ENCODE measurements around the gene CYS1.
A peak's percentile ranks its signal among the peaks of the same experiment; 100 is the strongest.

The CYS1 gene

DNA sequence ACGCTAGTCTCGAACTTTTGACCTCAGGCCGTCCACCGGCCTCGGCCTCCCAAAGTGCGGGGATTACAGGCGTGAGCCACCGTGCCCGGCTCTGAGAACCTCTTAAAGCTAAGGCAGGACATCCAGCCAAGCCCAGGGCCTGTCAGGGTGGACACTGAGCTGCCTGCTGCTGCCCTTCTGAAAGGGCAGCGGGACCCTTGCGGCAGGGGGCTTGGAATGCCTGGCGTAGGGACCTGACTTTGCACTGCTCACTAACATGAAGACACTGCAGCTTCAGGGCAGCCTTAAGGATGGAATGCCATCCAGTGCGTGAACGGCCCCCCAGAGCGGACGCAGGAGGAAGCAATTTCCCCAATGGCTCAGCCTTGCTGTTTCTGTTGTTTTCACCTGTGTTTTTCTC, 9.0 kb downstream of the CYS1 start:
- no peak for DNase-seq

GRCh38 chr2:10067881-10068280, 12.3 kb downstream of the CYS1 start:
- DNase-seq, result no peak

- DNase-seq, result no peak
These were observed 12.9 kb downstream of the CYS1 start for GRCh38 chr2:10067330-10067729.

DNA sequence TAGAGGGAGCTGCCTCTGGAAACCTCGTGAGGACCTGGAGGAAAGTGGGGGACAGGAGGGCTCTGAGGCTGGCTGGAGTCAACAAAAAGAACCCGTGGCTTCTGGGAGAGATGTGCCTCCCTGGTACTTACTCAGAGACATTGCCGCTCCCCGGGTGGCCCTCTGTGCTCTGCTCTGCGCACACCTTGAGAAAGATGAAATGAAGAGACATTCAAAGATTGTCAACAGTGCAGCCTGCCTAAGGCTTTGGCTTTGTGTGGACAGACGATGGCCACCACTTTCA, 14.5 kb downstream of the CYS1 start:
- DNase-seq, result no peak

- no peak for DNase-seq
These were observed 15.1 kb downstream of the CYS1 start for GRCh38 chr2:10064932-10065772.

DNA sequence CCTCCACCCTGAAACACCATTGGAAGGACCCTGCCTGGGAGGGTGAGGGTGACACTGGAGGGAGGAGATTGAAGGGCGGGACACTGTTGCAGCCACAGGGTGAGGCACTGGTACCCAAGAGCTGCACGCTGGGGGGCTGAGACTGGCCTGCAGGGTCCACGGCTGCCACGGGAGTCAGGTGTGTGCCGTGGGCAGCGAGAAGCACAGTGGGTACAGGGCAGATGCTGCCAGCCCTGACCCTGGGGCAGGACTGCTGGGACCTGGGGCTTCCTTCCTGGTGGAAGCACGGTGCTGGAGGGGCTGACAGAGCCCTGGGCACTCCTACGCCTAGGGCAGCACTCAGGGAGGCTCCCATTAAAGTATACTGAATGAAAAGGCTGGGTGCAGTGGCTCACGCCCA, 16.6 kb downstream of the CYS1 start:
- no peak for DNase-seq

DNA sequence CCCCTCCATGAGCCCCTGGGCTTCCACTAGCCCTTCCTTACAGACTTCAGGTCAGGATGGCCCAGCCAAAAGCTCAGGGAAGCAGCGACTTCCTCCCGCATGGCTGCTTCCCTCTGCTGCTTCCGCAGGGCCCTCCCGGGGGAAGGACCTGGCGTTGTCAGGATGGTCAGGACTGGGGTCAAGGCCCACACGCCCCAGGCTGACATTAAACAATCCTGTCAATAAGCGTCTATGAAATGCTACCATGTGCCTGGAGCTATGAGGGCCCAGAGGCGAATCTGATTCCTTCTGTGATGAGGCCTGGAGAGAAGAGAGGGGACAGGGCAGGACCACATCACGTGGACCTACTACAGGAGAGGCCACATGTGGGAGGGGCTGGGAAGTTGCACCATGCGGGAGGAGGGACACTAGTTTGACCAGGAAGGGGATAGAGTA, 17.3 kb downstream of the CYS1 start:
- DNase-seq, result no peak

DNA sequence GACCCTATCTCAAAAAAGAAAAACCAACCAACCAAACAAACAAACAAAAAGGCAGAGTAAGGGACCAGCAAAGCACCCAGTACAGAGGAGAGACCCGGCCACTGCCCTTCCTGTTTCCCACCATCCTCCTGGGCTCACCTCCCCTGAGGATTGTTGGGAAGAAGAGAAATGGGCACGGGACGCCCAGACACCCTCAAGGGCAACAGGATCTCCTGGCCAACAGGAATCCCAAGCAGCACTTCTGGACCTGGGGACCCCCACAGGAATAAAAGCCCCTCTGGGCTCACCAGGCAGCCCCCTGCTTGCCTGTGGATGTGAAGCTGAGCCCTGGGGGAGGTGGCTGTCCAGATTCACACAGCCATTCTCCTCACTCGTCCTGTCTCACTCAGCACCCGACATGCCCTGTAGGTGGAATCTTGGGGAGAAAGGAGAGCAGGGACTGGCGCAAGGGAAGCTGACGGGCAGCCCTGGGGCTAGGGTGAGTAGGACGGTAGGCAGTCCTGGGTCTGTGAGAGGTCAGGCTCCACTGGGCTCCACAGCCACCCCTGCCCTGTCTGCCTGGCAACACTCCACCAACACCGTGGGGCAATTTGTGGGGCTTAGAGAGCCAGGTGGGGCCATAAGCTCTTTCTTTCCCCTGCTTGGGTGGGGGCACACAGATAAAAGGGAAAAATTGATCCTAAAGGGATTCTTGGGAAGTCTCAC, 18.8 kb downstream of the CYS1 start:
- DNase-seq, result no peak

- no peak for DNase-seq
These were observed 20.5 kb downstream of the CYS1 start for GRCh38 chr2:10059552-10060335.

GRCh38 chr2:10059016-10059351, 21.2 kb downstream of the CYS1 start:
- no peak for DNase-seq

- DNase-seq, result no peak
These were observed 21.8 kb downstream of the CYS1 start for GRCh38 chr2:10058251-10059015.

DNA sequence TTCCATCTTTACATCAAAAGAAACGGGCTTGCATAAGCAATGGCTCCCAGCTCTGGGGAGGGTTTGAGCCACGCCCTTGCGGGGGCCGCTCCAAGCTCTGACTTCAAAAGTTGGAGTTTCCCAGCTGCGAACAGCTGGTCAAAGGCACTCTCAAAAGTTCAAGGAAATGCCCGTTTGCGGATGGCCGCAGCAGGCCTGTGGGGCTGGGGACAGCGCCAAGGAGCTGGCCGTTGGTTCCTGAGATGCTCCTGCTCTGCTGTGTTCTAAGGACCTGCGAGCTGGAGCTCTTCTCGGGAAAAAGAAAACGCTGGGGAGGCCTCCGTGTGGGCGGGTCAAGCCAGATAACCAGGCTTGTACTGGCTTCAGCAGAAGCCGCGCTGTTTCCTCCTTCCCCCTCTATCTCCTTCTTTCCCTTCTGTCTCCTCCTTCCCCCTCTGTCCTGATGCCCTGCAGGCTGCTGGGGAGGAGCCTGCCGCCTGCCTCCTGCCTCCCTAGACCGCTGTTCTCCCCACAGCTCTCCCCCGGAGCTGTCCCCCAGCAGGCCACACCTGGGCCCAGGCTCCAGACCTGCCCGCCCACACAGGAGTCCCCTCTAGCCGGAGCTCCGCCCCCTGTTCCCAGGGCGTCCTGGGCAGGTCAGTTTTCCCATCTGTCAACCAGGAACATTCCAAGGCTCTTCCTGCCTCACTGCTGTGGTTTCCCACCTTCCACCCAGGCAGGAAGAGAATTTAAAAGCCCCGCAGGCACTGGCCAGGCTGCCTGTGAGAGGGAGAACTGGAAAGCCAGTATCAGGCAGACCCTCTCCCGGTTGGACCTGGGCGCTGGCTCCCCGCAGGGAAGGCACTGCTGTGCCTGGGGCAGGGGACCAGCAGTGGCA, 22.7 kb downstream of the CYS1 start:
- DNase-seq, result peak; percentile 67

GRCh38 chr2:10056439-10056838, 23.8 kb downstream of the CYS1 start:
- DNase-seq, result no peak

- no peak for DNase-seq
These were observed 25.2 kb downstream of the CYS1 start for GRCh38 chr2:10054976-10055375.

DNA sequence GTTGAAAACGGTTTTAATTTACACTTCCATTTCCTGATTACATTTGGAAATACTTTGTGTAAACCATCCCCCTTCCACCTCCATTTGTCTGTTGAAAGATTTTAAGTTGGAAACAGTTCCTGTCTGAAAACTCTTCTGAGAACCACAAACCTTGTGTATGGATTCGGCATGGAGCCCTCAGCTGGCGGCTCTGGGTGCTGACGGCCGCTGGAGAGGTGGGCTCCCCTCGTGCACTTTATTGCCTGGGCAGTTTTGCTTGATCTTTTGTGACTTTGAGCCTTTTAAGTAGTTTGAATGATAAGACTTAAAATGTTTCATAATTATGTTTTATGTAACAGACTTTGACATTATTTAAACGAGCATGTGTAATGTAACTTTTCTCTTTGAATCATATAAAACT, 25.8 kb downstream of the CYS1 start:
- DNase-seq, result no peak

GRCh38 chr2:10053351-10053750, 26.9 kb downstream of the CYS1 start:
- DNase-seq, result no peak

DNA sequence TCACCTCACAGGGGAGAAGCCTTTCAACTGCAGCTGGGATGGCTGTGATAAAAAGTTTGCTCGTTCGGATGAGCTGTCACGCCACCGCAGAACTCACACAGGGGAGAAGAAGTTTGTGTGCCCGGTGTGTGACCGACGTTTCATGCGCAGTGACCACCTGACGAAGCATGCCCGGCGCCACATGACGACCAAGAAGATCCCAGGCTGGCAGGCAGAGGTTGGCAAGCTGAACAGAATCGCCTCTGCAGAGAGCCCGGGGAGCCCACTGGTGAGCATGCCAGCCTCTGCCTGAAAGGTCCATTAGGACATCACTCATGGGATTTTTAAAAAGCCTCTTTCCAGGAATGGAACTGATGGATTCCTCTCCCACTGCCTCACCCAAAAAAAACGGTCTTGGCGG, 28.0 kb downstream of the CYS1 start:
- DNase-seq, result no peak

- DNase-seq, result peak; percentile 54
These were observed 31.6 kb downstream of the CYS1 start for GRCh38 chr2:10048501-10049171.

GRCh38 chr2:10047616-10048500, 32.4 kb downstream of the CYS1 start:
- DNase-seq, result no peak

- DNase-seq, result no peak
These were observed 33.3 kb downstream of the CYS1 start for GRCh38 chr2:10046931-10047330.

All from NCI-H510A treated with DMSO at 0.1 percent for 48 hours (cell line).